GM12878 (cell line): ENCODE data around the gene TMEM38A. TPM values are rescaled to one million over a fixed set of nuclear protein-coding genes. Genes with fewer than 3 reads are reported as not detected.

Experiments used
- ATAC-seq: fragments of 200-7000 bp; cut with Tn5 transposase; 3 replicates; pipeline ENCODE4 v1.9.1; 2020; ENCODE audit warnings: mild to moderate bottlenecking, moderate library complexity
- BruUV-seq: library from RNA; stranded (reverse); fragments of 400-500 nt; replicated peaks from 2 replicates; lab custom pipeline; 2021; lab: Mats Ljungman, UMichigan
- CTCF ChIA-PET: fragments of 300-600 bp; sonication (Branson Sonifier 250); formaldehyde crosslinking; extraction: SDS; loops from one replicate; lab custom pipeline; 2021; ENCODE audit warnings: inconsistent platforms; lab: Yijun Ruan, JAX
- POLR2A ChIA-PET: fragments of 350-600 bp; formaldehyde crosslinking; extraction: SDS; loops from one replicate; lab custom pipeline; 2021; ENCODE audit warnings: inconsistent platforms; lab: Charles Lee
- RAD21 ChIA-PET: fragments of 300-600 bp; sonication (Branson Sonifier 250); formaldehyde crosslinking; loops from one replicate; lab custom pipeline; 2023; ENCODE audit warnings: antibody characterized with exemption; ENCODE audit not compliant: unreplicated experiment; lab: Charles Lee
- SMC1A ChIA-PET: fragments of 300-600 bp; sonication (Branson Sonifier 250); formaldehyde crosslinking; loops from one replicate; lab custom pipeline; 2023; ENCODE audit not compliant: unreplicated experiment, uncharacterized antibody; lab: Charles Lee
- DNase-seq: peaks from one replicate; pipeline ENCODE4 v3.0.0-alpha.2; 2011; ENCODE audit warnings: low read depth, low spot score
- FAIRE-seq: peaks from 3 replicates; lab custom pipeline; 2011; peaks lifted over from hg19 to GRCh38; lab: Jason Lieb, UNC
- H2AFZ ChIP-seq: 2 replicates; pipeline ENCODE4 v1.6.0; 2011; ENCODE audit warnings: low read depth, low read length, control low read depth; ENCODE audit not compliant: control insufficient read depth
- H3K27ac ChIP-seq: 2 replicates; pipeline ENCODE4 v1.5.1; 2011; ENCODE audit warnings: control low read depth; ENCODE audit not compliant: control insufficient read depth, insufficient read depth
- H3K27me3 ChIP-seq, 2 experiments: replicated peaks in 1 of 2; 2 replicates each; pipeline versions ENCODE4 v1.6.0 to v1.6.1; 2011; ENCODE audit warnings: low read length in 1 of 2; ENCODE audit not compliant: control insufficient read depth in 2 of 2, insufficient read depth in 2 of 2
- H3K36me3 ChIP-seq, 2 experiments: 2 replicates each; pipeline ENCODE4 v1.5.1; 2011; ENCODE audit warnings: low read length in 1 of 2; ENCODE audit not compliant: control insufficient read depth in 2 of 2, insufficient read depth in 2 of 2
- H3K4me1 ChIP-seq: 2 replicates; pipeline ENCODE4 v1.6.1; 2011; ENCODE audit warnings: mild to moderate bottlenecking, low read length, moderate library complexity, mixed read lengths; ENCODE audit not compliant: control insufficient read depth, insufficient read depth
- H3K4me2 ChIP-seq: 2 replicates; pipeline ENCODE4 v1.6.0; 2011; ENCODE audit warnings: control low read depth; ENCODE audit not compliant: control insufficient read depth, insufficient read depth
- H3K4me3 ChIP-seq: fragments of 200-600 bp; sonication (generic); 2 replicates; pipeline ENCODE4 v1.5.1; 2016
- H3K79me2 ChIP-seq: 2 replicates; pipeline ENCODE4 v1.6.0; 2011; ENCODE audit warnings: low read length; ENCODE audit not compliant: control insufficient read depth, insufficient read depth
- H3K9ac ChIP-seq: 2 replicates; pipeline ENCODE4 v1.8.0; 2011; ENCODE audit warnings: low read length, control low read depth, mixed read lengths; ENCODE audit not compliant: control insufficient read depth, insufficient read depth
- H3K9me3 ChIP-seq: replicated peaks from 3 replicates; pipeline ENCODE4 v1.5.1; 2011; ENCODE audit warnings: mild to moderate bottlenecking, low read length; ENCODE audit not compliant: control insufficient read depth, insufficient read depth
- H4K20me1 ChIP-seq: 2 replicates; pipeline ENCODE4 v1.6.0; 2011; ENCODE audit not compliant: control insufficient read depth, insufficient read depth
- CEBPB ChIP-seq, 2 experiments: fragments of 150-350 bp in 1 of 2; IDR thresholded peaks; 2 replicates each; pipeline ENCODE4 v1.6.1; 2012 to 2014; ENCODE audit warnings: low read depth in 2 of 2, low read length in 2 of 2, borderline replicate concordance in 1 of 2, inconsistent platforms in 1 of 2
- CHD2 ChIP-seq: IDR thresholded peaks from 2 replicates; pipeline ENCODE4 v1.6.1; 2011; ENCODE audit warnings: low read depth, low read length, improper control_type of control experiment, borderline replicate concordance
- HDGF ChIP-seq: fragments of 450-650 bp; IDR thresholded peaks from 2 replicates; pipeline ENCODE4 v1.6.1; 2016; ENCODE audit warnings: antibody characterized with exemption
- STAT3 ChIP-seq: IDR thresholded peaks from 2 replicates; pipeline ENCODE4 v1.6.1; 2011; ENCODE audit warnings: low read depth, low read length, improper control_type of control experiment
- ZNF274 ChIP-seq: IDR thresholded peaks from one replicate; pipeline ENCODE4 v1.8.0; 2011; ENCODE audit not compliant: insufficient read length, insufficient read depth
- ZNF592 ChIP-seq: fragments of 450-650 bp; IDR thresholded peaks from 2 replicates; pipeline ENCODE4 v1.6.1; 2017; ENCODE audit warnings: mild to moderate bottlenecking, moderate library complexity
- WGBS: methylation state at CpG from one replicate; pipeline ENCODE4 v1.1.6; 2016; ENCODE audit warnings: low lambda C conversion rate; ENCODE audit not compliant: insufficient replicate concordance, insufficient coverage; ENCODE audit errors: missing lambda C conversion rate; 5-methylcytosine and 5-hydroxymethylcytosine counted together
- in situ Hi-C: fragments of 300-500 bp; cut with MboI; formaldehyde crosslinking; loops from 9 replicates; pipeline ENCODE4 v1.14.3; 2018; ENCODE audit warnings: mixed read lengths
- intact Hi-C: fragments of 100-400 bp; cut with micrococcal nuclease; formaldehyde crosslinking; loops from one replicate; pipeline ENCODE4 v1.14.2; 2022; ENCODE audit not compliant: unreplicated experiment
- polyA plus RNA-seq, 11 experiments: library from polyadenylated mRNA; depleted of rRNA in 4 of 11; unstranded in 6 of 11; stranded (reverse) in 5 of 11; fragments of >200 nt; fragmentation: Nextera tagmentation in 4 of 11; fragmentation: Illumina TruSeq in 1 of 11; extraction: Ambion mirVana in 4 of 11; extraction: Trizol in 1 of 11; gene quantifications; 1 replicate in 1 of 11; 2 replicates in 10 of 11; pipeline versions ENCODE4 v1.2.1 to v1.2.3, GENCODE V29; 2011 to 2016; ENCODE audit warnings: inconsistent platforms in 2 of 11, missing spikeins in 2 of 11, low read depth in 1 of 11
- total RNA-seq, 4 experiments: library from RNA; depleted of rRNA in 3 of 4; stranded (reverse); fragments of >200 nt in 3 of 4; fragmentation: Illumina TruSeq in 1 of 4; extraction: Trizol in 1 of 4; gene quantifications; 2 replicates each; pipeline versions ENCODE4 v1.2.1 to v1.2.3, GENCODE V29; 2013 to 2021
- TF ChIP-seq, protein P1 (sequence below): fragments of 450-650 bp; IDR thresholded peaks from 2 replicates; pipeline ENCODE4 v1.6.1; 2017; ENCODE audit warnings: antibody characterized with exemption, mild to moderate bottlenecking, moderate library complexity

TMEM38A gene
- total and polyA plus RNA-seq, 10 of the 15 experiments (the other 5 are each of a cell fraction or from before 2014, with no cell fraction given): 4.5 to 22.2 (median 15.0) TPM

GRCh38 chr19:16676101-16676798, 15.3 kb downstream of the TMEM38A start:
- TF ChIP-seq, protein P1, sequence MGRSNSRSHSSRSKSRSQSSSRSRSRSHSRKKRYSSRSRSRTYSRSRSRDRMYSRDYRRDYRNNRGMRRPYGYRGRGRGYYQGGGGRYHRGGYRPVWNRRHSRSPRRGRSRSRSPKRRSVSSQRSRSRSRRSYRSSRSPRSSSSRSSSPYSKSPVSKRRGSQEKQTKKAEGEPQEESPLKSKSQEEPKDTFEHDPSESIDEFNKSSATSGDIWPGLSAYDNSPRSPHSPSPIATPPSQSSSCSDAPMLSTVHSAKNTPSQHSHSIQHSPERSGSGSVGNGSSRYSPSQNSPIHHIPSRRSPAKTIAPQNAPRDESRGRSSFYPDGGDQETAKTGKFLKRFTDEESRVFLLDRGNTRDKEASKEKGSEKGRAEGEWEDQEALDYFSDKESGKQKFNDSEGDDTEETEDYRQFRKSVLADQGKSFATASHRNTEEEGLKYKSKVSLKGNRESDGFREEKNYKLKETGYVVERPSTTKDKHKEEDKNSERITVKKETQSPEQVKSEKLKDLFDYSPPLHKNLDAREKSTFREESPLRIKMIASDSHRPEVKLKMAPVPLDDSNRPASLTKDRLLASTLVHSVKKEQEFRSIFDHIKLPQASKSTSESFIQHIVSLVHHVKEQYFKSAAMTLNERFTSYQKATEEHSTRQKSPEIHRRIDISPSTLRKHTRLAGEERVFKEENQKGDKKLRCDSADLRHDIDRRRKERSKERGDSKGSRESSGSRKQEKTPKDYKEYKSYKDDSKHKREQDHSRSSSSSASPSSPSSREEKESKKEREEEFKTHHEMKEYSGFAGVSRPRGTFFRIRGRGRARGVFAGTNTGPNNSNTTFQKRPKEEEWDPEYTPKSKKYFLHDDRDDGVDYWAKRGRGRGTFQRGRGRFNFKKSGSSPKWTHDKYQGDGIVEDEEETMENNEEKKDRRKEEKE: no peak
- TF ChIP-seq ZNF592 (no peak), ZNF274 (no peak), CEBPB (IDR thresholded peaks at IDR 0.05; ENCODE audit: borderline replicate concordance in 1 of 2, low read depth in 2 of 2, low read length in 2 of 2) (no peak), HDGF (no peak), STAT3 (no peak), CHD2 (no peak)
- in situ Hi-C loops (no loop called here), intact Hi-C loops (no loop called here)
- ATAC-seq (no peak), FAIRE-seq (no peak), DNase-seq (no peak)
- Histone ChIP-seq H3K9ac (no peak overlapping the region), H3K79me2 (0 out of 2 replicates have a peak, but pooled peaks cover 1% of the 10 kb centered on the region), H3K27ac (no peak overlapping the region), H3K36me3 (peaks cover 6 to 8% of the 10 kb centered on the region in 2 experiments), H4K20me1 (no peaks in the 10 kb centered on the region), H3K27me3 (no peaks in the 10 kb centered on the region), H3K4me1 (no peaks in the 10 kb centered on the region), H3K9me3 (no peaks in the 10 kb centered on the region), H3K4me2 (no peak overlapping the region), H2AFZ (no peak overlapping the region), H3K4me3 (no peak overlapping the region)
- ChIA-PET SMC1A (no interaction called here), RAD21 (no interaction called here), POLR2A (interaction anchor here (0.7 kb wide), 1 partner anchor 16 kb away, joined by 3 read pairs; the partner anchor contains the start of gene SMIM7), CTCF (no interaction called here)
- BruUV-seq: no TSS peak
- WGBS: 92% methylated on average over 14 of the region's 15 CpGs
